ENCODE results near the gene GADD45A.

- TF ChIP-seq YY1 (IDR thresholded peaks at IDR 0.05; ENCODE audit: insufficient read depth, insufficient read length) (no peak), ZNF274 (IDR thresholded peaks at IDR 0.05; ENCODE audit: low read depth, low read length) (no peak), SUZ12 (IDR thresholded peaks at IDR 0.05; ENCODE audit: extremely low read depth, insufficient read depth, insufficient read length) (no peak)
Observed at GRCh38 chr1:67731322-67731721, 46.3 kb downstream of the GADD45A start.
